HG02588 (cell line): ENCODE results near the gene TNFRSF6B.

Experiments
- ATAC-seq: cut with Tn5 transposase; IDR thresholded peaks from one replicate; pipeline ENCODE4 v1.9.1; 2021; ENCODE audit warnings: mild to moderate bottlenecking, moderate library complexity; ENCODE audit not compliant: unreplicated experiment

The TNFRSF6B gene

DNA sequence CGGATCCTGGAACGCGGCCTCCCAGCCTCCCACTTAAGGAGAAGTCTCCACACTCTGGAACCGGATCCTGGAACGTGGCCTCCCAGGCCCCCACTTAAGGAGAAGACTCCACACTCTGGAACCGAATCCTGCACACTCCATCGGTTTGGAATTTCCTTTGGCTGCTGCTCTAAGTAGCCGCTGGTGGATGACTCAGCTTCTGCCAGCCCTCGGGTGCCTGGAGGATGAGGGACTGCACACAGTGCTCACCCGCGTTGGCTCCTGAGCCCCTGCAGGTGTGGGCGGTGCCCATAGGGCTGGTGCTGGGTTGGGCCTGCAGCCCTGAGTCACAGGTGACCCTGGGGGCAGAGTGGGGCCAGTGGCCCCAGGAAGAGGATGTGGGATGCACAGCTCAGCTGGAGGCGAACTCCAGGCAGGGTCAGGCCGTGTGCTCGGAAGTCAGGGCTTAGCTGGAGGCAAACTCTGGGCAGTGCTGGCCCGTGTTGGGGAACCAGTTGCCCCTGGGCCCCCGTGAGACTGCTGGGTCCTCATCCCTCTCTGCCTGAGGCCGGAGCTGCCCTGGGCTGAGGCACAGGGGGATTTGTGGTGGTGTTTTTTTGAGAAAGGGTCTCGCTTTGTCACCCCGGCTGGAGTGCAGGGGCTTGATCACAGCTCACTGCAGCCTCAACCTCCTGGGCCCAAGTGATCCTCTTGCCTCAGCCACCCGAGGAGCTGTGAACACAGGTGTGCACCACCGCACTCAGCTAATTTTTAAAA is 13.9 kb upstream of the TNFRSF6B start:
- ATAC-seq, result no peak

DNA sequence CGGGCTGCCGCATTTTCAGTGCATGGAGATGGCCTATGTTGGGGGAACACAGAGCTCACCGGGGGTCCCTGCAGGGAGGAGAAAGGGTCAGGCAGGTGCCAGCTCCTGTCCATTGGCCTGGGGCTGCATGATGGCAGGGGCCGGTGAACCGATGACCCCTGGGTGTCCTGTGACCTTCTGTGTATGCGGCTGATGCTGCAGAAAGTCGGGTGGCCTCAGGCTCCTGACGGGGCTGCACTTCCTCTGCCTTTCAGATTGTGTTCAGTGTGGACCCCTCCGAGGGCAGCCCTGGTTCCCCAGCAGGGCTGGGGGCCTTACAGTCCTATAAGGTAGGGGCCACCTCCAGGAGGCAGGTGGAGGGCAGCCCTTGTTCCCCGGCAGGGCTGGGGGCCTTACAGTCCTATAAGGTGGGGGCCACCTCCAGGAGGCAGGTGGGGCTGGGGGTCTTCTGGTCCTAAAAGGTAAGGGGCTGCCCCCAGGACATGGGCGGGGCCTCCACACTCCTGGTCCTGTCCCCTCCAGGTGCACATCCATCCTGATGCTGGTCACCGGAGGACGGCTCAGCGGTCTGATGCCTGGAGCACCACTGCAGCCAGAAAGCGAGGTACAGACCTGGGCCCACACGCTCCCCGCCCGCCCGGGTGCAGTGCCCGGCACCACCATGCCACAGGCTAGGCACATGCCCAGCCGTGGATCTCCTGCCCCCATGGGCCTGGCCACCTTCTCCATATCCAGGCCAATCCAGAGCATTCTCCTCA is 11.0 kb upstream of the TNFRSF6B start:
- no peak for ATAC-seq

DNA sequence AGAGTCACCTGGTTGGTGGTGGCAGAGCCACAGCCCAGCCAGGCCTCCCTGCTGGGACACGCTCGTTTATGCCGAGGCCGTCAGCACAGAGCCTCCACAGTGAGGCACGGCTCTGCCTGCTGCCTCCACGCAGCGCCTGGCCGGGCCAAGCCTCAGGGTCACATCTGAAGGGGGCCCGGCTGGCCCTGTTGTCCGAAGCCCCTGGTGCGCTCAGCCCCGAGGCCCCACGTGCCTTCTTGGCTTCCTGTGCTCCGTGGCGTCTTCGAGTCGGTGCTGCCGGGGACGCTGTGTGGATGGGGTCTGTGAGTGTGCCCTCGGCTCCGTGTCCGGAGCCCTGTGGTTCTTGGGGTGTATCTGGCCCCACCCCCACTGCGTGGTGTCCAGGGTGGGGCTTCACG is 10.4 kb upstream of the TNFRSF6B start:
- no peak for ATAC-seq

DNA sequence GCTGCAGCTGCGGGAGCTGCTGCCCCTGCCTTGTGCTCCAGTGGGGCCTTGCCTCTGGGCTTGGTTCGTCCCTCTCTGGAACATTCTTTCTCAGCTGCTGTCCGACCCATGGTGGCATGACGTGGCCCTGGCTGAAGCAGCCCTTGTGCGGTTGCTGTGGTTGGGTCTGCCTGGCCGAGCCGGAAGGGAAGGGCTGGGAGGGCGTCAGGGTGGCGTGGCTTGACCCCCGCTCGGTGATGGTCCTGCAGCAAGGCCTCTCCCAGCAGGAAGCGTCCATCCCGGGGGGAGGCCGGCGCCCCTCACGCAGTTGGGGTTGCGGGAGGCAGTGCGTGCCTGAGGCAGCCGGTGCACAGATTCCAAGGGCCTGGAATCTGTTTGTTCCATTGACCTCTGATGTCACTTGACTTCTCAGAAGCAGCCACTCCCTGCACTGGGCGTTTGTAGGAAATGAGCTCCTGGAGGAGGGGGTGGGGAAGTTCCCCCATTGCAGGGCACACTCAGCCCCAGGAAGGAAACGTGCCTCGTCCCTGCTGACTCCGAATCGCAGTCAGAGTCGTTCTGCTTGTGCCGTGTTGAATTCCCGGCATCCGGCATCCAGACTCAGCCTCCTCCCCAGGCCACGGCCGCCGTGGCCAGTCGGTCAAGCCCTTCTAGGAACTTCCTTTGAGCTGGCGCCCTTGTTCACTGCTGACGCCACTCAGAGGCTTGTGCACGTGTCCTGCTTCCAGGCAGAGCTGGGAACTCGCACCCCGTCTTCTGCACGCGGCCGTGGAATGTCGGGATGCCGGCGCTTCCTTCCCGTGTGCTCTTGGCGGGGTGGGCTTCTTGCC is 9.7 kb upstream of the TNFRSF6B start:
- ATAC-seq, result no peak

- ATAC-seq, result no peak
Observed at GRCh38 chr20:63687419-63688178, 8.9 kb upstream of the TNFRSF6B start.

GRCh38 chr20:63688228-63689045 is 8.0 kb upstream of the TNFRSF6B start:
- no peak for ATAC-seq

- ATAC-seq, result no peak
Observed at GRCh38 chr20:63689046-63690002, 7.1 kb upstream of the TNFRSF6B start.

DNA sequence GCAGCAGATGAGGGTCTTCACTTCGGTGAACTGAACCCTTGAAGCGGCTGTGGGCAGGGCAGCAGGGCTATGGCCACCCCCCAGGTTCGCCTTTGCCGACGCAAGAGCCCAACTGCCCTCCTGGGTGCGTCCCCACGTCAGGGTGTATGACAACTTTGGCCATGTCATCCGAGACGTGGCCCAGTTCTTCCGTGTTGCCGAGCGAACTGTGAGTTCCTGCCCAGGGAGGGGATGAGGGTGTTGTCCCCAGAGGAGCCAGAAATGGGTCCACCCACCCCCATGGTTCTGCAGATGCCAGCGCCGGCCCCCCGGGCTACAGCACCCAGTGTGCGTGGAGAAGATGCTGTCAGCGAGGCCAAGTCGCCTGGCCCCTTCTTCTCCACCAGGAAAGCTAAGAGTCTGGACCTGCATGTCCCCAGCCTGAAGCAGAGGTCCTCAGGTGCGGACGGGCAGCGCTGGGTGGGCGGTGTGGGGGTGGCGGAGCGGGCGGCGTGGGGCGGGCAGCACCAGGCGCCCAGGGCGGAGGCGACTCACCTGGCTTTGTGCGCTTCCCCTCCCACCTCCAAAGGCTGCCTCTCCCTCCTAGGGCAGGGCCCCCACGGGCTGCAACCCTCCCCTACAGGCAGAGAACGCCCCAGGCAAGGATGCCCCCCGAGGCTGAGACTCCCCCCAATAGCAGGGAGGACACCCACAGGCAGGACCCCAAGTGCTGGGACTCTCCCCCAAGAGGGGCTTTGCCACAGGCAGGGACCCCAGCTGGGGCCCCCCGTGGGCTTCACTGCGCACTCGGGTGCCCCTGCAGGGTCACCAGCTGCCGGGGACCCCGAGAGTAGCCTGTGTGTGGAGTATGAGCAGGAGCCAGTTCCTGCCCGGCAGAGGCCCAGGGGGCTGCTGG is 6.2 kb upstream of the TNFRSF6B start:
- no peak for ATAC-seq

GRCh38 chr20:63690898-63691710 is 5.3 kb upstream of the TNFRSF6B start:
- no peak for ATAC-seq

- ATAC-seq, result no peak
Observed at GRCh38 chr20:63691711-63692435, 4.6 kb upstream of the TNFRSF6B start.

- ATAC-seq, result no peak
Observed at GRCh38 chr20:63692436-63693082, 3.9 kb upstream of the TNFRSF6B start.

GRCh38 chr20:63693083-63693732 is 3.2 kb upstream of the TNFRSF6B start:
- no peak for ATAC-seq

DNA sequence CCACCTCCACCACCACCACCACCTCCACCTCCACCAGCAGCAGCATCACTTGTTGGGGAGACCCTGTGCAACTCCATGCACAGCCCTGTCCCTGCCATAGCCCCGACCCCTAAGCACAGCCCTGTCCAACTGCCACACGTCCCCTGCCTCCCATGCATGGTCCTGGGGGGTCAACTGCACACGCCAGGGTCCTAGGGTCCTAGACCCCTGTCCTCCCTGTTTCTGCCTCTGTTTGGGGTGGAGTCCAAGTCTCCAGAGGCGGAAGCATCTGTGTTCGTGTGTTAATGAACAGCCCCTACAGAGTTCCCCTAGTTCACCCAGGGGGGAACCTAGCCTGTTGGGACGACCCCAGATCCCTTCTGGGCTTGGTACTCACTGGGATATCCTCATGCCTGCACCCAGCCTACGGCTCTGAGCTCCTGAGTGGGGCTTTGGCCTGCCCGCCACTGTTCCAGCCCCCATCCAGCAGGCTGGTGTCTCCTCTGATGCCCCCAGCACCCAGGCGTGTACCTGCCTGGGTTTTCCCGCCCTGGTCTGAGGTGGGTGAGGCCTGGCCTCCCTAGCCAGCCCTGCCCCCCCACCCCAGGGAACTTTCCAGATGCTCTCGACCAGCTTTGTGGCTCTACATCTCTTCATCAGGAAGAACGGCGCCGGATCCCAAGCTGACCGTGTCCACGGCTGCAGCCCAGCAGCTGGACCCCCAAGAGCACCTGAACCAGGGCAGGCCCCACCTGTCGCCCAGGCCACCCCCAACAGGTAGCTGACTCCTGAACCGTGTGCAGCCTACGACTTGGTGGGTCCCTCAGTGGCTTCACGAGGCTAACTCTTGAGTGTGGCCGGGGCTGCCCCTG is 2.5 kb upstream of the TNFRSF6B start:
- no peak for ATAC-seq
